Activated CD8-positive, alpha-beta memory T cell treated with anti-CD3 and anti-CD28 coated beads for 24 hours (primary cell): ENCODE measurements around the gene COG8.
"Not testable (repeated sequence)": the region's sequence is repeated elsewhere in the genome, so short reads cannot be mapped to it uniquely, and the experiment has no call there.

Source experiments
- DNase-seq: peaks from one replicate; pipeline ENCODE4 v3.0.0-alpha.2; 2020

Gene COG8, protein sequence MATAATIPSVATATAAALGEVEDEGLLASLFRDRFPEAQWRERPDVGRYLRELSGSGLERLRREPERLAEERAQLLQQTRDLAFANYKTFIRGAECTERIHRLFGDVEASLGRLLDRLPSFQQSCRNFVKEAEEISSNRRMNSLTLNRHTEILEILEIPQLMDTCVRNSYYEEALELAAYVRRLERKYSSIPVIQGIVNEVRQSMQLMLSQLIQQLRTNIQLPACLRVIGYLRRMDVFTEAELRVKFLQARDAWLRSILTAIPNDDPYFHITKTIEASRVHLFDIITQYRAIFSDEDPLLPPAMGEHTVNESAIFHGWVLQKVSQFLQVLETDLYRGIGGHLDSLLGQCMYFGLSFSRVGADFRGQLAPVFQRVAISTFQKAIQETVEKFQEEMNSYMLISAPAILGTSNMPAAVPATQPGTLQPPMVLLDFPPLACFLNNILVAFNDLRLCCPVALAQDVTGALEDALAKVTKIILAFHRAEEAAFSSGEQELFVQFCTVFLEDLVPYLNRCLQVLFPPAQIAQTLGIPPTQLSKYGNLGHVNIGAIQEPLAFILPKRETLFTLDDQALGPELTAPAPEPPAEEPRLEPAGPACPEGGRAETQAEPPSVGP

DNA sequence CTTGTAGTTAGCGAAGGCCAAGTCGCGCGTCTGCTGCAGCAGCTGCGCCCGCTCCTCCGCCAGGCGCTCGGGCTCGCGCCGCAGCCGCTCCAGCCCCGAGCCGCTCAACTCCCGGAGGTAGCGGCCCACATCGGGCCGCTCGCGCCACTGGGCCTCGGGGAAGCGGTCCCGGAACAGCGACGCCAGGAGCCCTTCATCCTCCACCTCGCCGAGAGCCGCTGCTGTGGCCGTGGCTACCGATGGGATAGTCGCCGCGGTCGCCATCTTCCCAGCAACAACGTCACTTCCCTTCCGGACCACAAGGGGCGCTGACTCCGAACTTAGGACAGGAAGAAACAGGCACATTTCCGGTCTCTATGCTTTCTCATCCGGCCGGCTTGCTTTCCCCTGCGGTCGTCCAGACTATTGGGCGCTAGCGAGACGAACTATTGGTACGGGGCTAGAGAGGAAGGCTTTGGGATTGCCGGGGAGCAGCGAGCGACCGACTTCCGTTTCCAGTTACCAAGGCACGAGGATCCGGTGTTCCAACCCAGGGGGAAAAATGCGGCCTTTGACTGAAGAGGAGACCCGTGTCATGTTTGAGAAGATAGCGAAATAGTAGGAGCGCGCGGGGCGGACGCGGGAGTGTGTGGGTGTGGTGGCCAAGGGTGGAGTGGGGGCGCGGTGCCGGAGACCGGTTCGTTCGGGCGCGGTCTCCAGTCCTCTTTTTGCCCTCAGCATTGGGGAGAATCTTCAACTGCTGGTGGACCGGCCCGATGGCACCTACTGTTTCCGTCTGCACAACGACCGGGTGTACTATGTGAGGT, at the start of gene COG8, which contains the start of gene NIP7:
Gene COG8, minus strand, starts transcription at position 276 of the 806 bp plus-strand sequence. Its CDS starts 12 bp downstream, at position 264.
Gene NIP7, plus strand, starts transcription at position 484 of the 806 bp plus-strand sequence. Its CDS starts 58 bp downstream, at position 542.
- DNase-seq, result peak; percentile 96

DNA sequence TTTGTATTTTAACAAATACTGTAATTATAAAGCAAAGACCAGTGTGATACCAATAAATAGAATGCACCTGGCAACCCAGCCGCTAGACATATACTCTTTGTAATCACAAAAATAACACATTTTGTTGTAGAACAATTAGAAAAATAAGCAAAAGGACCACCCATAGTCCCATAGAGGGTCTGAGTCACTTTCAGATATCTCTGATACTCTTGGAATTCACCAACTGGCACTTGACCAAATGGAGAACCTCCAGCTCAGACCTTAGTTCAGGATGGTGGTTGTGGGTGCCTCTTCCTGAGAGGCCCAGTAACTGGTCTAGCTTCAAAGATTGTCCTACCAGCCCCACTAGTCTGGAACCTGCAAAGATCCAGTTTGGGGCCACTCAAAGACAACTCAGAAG, 47.2 kb upstream of the COG8 start:
- DNase-seq, result no peak

DNA sequence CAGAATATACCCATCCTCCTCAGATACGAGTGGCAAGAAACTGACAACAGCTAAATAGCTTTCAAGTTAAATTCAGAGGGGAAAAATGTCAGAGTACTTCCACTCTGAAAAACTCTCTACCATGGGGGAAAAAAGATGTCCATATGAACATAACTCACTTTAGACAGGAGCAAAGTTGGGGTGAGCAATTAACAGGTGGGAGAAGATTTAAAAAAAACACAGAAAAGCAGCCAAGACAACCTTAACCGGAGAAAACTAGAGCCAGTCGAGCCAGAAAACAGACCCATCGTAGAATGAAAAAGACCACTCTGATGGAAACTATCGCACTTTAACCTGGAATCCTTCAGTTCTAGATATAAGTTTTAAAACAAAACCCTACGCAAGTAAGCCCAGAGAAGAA, 45.6 kb upstream of the COG8 start:
- no peak for DNase-seq

DNA sequence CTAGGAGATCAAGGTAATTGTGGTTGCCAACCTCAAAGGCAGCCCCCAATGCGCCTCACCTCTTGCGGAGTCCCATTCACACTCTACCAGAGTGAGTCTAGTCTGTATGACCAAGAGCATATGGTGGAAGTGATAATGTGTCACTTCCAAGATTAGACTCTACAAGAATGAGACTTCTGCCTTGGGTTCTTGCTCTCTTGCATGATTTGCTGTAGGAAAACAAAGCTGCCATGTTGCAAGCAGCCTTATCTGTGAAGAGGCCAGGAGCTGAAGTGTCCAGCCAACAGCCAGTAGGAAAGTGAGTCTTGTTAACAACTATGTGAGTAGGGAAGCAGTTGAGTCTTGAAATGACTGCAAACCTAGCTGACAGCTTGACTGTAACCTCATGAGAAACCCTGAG, 43.1 kb upstream of the COG8 start:
- peak; percentile 38 for DNase-seq

DNA sequence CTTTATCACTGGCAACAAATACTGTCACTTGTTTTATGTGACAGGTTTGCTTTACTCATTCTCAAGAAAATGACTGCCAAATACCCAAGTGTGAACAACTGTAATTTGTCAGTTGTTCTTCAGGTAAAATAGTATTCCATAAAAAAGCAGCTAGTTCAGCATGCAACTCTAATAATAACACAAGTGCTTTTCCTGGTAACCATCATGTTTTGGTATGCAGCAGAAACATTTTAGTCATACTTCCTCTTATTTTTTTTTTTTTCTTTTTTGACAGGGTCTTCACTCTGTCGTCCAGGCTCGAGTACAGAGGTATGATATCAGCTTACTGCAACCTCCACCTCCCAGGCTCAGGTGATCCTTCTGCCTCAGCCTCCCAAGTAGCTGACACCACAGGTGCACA, 41.9 kb upstream of the COG8 start:
- no peak for DNase-seq

DNA sequence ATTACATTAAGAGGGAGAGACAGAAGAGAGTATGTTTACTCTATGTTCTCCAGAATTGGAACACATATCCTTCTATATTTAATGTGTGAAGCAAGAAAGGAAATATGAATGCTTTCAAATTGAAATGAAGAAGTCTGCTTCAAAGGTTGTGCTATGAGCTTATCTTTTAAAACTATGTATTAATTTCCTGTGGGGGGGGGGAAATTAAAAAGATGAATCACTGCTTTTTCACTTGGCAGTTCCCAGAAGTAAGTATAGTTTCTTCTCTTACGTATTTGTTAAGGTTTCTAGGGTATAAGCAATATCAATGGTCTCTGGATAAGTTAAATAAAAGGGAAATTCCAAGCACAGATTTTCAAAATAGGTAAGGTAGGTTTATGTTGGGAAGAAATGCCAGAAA, 39.4 kb upstream of the COG8 start:
- no peak for DNase-seq

DNA sequence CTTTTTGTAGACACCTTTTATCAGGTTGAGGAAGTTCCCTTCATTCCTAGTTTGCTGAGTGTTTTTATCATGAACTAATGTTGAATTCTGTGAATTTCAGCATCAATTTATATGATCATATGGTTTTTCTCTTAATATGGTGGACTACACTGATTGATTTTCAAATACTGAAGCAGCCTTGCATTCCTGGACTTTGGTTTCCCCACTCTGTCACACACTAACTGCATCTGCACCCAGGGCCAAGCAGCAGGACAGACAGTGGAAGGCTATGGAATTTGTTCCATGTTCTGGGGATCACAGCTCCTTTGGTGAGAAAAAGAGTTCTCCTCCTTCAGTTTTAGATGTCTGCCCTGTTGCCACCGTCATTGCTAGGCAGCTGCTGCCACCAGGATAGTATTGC, 38.7 kb upstream of the COG8 start:
- peak; percentile 44 for DNase-seq

DNA sequence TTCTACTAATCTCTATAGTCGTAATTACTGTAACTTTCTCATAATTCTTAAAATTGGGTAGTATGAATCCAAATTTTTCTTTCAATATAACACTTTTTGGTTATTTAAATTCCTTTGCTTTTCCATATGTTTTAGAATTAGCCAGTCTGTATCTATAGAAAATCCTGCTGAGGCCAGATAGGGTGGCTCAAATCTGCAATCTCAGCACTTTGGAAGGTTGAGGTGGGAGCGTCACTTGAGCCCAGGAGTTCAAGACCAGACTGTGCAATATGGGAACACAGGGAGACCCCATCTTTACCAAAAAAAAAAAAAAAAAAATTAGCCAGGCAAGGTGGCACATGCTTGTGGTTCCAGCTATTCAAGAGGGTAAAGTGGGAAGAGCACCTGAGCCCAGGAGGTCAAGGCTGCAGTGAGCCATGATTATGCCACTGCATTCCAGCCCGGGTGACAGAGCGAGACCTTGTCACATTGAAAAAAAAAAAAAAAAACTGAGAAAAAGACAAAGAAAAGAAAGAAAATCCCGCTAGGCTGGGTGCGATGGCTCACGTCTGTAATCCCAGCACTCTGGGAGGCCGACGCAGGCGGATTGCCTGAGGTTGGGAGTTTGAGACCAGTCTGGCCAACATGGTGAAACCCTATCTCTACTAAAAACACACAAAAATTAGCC, 37.2 kb upstream of the COG8 start:
- DNase-seq, result peak; percentile 1

DNA sequence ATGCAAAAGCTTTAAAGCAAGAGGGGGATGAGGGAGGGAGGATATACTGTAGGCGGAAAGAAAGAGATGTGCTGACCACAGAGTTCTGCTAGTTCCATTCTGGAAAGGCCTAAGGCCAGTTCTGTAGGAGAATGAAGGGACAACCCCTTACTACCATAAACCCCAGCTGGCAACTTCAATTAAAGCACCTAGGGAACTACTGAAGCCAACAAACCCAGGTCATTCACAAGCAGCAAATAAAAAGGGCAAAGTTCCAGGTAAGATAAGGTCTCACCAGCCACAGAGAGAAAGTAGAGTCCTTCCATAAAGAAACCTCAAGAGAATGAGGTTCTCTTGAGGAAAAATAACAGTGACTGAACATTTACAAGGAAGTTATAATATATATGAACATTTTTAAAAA, 33.7 kb upstream of the COG8 start:
- DNase-seq, result no peak

DNA sequence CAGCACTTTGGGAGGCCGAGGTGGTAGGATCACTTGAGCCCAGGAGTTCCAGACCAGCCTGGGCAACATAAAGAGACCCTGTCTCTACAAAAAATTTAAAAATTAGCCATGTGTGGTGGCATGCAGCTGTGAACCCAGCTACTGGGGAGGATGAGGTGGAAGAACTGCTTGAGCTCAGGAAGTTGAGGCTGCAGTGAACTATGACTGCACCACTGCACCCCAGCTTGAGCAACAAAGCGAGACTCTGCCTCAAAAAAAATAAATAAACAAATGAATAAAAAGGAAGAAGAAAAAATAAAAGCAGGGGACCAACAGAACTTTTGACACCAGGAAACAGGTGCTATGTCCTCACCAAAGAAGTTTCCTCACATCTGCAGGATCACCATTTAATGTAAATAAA, 32.2 kb upstream of the COG8 start:
- no peak for DNase-seq

DNA sequence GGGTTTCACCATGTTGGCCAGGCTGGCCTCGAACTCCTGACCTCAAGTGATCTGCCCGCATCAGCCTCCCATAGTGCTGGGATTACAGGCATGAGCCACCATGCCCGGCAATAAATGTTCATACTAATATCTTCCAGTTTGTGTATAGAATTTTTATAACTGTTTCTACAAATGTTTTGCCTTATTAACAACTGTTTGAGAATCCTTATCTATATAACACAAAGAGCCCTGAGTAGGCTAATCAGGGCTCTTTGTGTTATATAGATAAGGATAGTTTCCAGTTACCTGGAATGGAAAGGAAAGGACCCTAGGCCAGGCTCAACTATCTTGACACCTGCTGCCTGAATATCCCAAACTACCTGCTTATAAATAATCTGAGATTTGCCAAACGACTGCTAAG, 29.5 kb upstream of the COG8 start:
- peak; percentile 11 for DNase-seq

DNA sequence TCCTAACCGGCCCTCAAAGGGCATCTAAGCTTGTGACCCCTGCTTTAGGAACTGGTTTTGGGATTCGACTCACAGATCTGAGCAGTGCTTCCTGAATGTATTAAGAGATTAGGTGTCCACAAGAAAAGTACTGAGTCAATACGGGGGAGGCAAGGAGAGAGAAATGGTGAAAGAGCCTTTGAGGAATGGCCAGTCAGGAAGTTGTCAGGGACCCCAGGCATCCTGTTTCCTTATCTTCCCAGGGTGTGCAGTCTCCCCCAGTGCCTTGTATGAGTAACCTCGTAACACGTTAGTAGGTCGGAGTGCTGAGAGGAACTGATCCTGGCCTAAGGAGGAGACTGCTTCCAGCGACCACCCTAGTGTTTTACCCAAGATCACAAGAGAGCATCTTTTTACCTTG, 28.6 kb upstream of the COG8 start:
- DNase-seq, result peak; percentile 43

DNA sequence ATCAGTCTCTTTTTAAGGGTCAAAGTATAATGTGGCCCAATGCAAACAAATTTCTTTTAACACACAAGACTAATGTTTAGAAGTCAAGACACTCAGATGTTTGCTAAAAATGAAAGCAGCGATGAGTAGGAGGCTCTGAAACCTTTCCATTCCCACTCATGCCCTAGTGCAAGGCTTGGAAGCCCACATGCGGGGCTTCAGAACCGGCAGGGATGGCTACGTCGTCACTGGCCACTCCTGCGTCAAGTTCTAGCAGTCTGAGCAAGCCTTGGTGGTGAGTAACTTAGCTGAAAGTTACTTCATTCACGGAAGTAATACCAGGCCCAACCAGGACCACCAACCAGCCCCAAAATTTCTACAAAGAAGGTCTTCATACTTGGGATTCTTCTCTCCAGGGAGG, 27.1 kb upstream of the COG8 start:
- DNase-seq, result peak; percentile 54

DNA sequence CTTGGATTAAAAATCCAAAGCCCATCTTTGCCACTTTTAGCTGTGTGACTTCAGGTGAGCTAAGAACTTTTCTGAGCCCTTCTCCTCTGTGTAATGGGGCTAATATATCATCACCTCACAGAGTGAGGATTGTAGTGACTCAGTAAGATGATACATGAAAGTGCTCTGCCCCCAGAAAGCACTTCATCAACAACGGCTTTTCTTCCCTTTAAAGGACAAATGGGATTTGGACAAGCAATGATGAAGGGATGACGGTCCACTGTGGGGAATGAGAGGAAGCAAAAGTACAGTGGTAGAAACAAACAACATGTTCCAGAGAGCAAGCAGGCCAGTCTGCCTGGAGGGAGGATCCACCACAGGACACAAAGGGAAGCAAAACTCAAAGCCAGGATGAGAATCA, 26.5 kb upstream of the COG8 start:
- peak; percentile 3 for DNase-seq

DNA sequence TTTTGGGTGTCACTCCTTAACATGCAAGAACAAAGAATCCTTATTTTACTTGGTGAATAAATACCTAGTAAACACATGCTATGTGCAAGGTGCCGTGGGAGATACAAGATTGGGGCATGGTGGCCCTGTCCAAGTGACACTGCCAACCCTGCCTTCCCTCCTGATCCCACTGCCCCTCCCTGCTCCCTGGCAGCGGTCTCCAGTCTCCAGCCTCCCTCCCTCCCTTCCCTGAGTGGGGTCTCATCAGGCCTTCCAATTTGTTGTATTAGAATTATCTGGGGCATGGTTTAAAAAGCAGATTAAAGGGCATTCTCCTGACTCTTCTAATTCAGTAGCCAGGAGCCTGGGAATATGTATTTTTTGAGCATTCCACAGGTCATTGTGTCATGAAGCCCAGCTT, 24.7 kb upstream of the COG8 start:
- peak; percentile 43 for DNase-seq

DNA sequence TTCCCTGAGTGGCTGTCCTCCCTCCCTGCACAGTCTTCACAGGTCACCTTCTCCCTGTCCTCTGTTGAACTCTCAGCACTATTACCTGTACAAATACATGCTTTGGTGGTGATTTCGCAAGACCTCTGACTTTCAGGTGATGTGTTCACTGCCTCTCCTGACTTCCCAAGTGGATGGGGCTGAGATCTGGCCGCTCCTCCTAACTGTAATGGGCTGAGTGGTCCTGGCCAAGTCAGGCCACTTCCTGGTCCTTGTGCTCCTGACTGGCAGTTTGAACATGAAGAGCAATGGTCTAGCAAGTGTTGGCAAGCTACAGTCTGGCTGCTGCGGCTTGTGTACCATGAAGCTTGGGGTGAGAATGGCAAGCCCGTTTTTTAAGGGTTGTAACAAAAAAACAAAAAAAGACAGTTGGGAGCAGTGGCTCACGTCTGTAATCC, 23.9 kb upstream of the COG8 start:
- peak; percentile 30 for DNase-seq

DNA sequence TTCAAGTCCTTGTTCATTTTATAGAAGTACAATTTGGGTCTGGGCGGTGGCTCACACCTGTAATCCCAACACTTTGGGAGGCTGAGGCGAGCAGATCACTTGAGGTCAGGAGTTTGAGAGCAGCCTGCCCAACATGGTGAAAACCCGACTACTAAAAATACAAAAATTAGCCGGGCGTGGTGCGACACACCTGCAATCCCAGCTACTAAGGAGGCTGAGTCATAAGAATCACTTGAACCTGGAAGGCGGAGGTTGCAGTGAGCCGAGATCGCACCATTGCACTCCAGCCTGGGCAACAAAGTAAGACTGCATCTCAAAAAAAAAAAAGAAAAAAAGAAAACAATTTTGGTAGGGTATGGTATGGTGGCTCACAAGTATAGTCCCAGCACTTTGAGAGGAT, 20.7 kb upstream of the COG8 start:
- not testable (repeated sequence) for DNase-seq

DNA sequence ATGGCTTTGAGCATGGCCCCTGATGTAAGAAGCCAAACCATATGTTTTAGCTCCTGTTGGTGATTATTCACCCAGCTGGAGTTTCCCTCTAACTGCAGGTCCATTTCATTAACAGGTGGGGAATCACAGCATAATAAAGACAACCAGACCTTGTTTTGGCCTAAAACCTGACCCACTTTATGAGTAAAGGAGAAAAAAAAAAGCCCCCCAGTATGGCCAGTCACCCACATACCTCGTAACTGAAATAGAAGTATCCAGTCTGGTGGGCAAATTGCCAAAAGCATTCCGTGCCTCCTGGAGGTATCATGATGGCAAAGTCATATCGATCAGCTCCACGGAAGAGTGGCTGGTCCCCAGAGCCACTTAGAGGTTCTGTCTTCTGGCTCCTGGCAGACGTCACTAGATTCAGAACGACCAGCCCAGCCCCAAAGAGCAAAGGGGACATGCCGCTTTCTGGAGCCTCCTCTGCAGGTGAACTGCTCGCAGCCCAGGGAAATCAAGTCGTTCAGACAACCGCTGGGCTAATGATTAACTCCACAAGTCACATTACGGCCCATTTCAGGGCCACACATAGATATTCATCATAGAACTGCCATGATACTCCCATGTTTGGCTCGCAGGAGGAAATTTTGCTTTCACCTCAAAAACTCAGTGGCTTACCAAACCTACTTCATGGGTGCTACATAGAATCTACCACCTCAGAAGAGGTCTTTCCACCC, 12.1 kb upstream of the COG8 start, which contains the start of gene TMED6:
Gene TMED6, minus strand, starts transcription at position 478 of the 719 bp plus-strand sequence. Its CDS starts 33 bp downstream, at position 445.
- no peak for DNase-seq

DNA sequence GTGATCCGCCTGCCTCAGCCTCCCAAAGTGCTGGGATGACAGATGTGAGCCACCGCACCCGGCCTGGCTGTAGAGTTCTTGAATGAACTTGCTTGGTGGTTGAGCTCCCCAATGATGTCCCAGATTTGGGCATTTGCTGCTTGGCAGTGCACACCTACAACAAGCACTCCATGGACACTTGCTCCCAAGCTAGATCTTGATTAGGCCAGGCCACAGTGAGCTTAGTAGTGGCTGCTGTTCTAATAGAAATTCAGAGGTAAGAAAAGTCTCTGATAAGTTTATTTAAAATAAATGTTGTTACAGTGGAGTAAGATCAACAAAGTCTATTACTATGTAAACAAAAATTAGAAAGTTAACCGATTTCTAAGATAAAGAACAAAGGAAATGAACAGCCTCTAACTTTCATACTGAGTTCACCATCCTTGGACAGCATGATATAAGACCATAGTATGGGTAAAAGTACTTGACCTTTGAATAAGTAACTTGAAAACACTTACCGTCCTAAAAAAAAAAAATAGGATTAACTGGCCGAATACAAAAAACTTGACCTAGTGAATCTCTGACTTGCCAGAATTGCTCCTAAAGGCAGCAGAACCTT, 11.3 kb upstream of the COG8 start:
- no peak for DNase-seq

DNA sequence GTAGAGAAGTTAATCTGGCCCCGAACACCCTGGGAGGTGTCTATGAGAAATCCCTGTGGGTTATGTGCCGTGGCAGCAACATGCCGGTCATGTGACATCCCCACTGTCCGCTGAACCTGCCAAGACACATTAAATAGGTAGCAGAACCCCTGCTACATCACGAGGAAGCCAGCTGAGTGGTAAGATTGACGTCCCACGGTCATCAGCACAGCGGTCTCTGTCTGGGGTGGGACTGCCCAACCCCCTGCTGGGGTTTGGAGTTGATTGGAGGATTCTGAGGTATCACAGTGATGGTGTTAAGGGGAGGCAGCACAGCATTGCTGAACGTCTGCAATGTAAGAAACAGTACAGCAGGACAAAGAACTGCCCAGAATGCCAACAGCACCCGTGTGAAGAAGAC, 10.2 kb upstream of the COG8 start:
- no peak for DNase-seq

DNA sequence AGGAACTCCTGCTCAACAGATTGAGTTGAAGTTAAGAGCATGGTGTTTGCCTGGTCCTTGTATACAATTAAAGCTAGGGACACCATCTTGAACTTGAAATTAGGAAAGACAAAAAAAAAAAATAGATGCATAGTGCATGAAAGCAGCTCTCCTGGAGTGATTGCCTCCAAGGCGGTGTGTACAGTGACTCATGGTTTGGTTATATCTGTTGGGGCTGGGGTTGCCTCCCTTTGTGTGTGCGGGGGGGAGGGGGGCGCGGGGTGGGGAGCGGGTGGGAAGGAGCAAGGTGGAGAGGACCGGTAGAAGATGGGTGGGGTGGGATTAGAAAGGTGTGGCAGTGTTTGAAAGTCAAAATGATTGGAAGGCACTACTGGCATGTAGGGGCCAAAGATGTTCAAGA, 8.9 kb upstream of the COG8 start:
- no peak for DNase-seq

DNA sequence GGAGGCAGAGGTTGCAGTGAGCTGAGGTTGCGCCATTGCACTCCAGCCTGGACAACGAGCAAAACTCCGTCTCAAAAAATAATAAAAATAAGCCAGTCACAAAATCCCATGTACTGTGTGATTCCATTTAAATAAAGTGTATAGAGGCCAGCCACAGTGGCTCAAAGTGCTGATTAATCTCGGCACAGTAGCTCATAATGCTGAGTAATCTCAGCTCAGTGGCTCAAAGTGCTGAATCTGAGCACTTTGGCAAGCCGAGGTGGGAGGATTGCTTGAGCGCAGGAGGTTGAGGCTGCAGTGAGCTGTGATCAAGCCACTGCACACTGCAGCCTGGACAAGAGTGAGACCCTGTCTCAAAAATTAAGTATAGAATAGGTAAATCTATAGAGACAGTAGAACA, 7.3 kb upstream of the COG8 start:
- no peak for DNase-seq
